HG03097 (cell line): ENCODE results near the gene TMEM132E.

Source experiments
- ATAC-seq: cut with Tn5 transposase; IDR thresholded peaks from one replicate; pipeline ENCODE4 v1.9.1; 2021; ENCODE audit not compliant: unreplicated experiment, low FRiP score

TMEM132E gene

GRCh38 chr17:34654276-34654880 lies 75.0 kb downstream of the TMEM132E start:
- no peak for ATAC-seq

GRCh38 chr17:34654881-34655276 lies 75.5 kb downstream of the TMEM132E start:
- no peak for ATAC-seq

- no peak for ATAC-seq
These were observed 77.4 kb downstream of the TMEM132E start for GRCh38 chr17:34656801-34657200.

GRCh38 chr17:34658811-34659560 lies 79.6 kb downstream of the TMEM132E start:
- ATAC-seq = no peak

GRCh38 chr17:34663714-34664113 lies 84.3 kb downstream of the TMEM132E start:
- no peak for ATAC-seq

- ATAC-seq = no peak
These were observed 85.9 kb downstream of the TMEM132E start for GRCh38 chr17:34665150-34665806.

- no peak for ATAC-seq
These were observed 86.7 kb downstream of the TMEM132E start for GRCh38 chr17:34665819-34666763.

GRCh38 chr17:34667656-34668055 lies 88.3 kb downstream of the TMEM132E start:
- ATAC-seq = no peak

- ATAC-seq = no peak
These were observed 88.8 kb downstream of the TMEM132E start for GRCh38 chr17:34668206-34668605.

GRCh38 chr17:34669511-34669910 lies 90.1 kb downstream of the TMEM132E start:
- no peak for ATAC-seq

GRCh38 chr17:34670618-34671017 lies 91.2 kb downstream of the TMEM132E start:
- no peak for ATAC-seq

GRCh38 chr17:34671191-34671590 lies 91.8 kb downstream of the TMEM132E start:
- no peak for ATAC-seq

- ATAC-seq = no peak
These were observed 92.9 kb downstream of the TMEM132E start for GRCh38 chr17:34672176-34672785.

- ATAC-seq = no peak
These were observed 94.1 kb downstream of the TMEM132E start for GRCh38 chr17:34673516-34673915.

GRCh38 chr17:34673995-34674890 lies 94.9 kb downstream of the TMEM132E start:
- no peak for ATAC-seq

- ATAC-seq = no peak
These were observed 95.8 kb downstream of the TMEM132E start for GRCh38 chr17:34675143-34675542.

- no peak for ATAC-seq
These were observed 96.2 kb downstream of the TMEM132E start for GRCh38 chr17:34675605-34676004.

- ATAC-seq = no peak
These were observed 100.8 kb downstream of the TMEM132E start for GRCh38 chr17:34680151-34680550.

- ATAC-seq = no peak
These were observed 102.9 kb downstream of the TMEM132E start for GRCh38 chr17:34682305-34682704.
